Motor neuron (in vitro differentiated cells): Measurements from ENCODE around the gene PHLPP2. TPM values are rescaled to one million over a fixed set of nuclear protein-coding genes. Genes with fewer than 3 reads are reported as not detected.

Experiments
- ATAC-seq, 8 experiments: fragments of 200-7000 bp; cut with Tn5 transposase; replicated peaks in 6 of 8; 2 replicates each; pipeline ENCODE4 v1.8.0; 2021; ENCODE audit warnings: mild to moderate bottlenecking in 8 of 8, moderate library complexity in 8 of 8
- H3K27ac ChIP-seq, 2 donors: fragments of 250-450 bp; sonication (Bioruptor Pico); 2 replicates each; pipeline ENCODE4 v1.9.0; 2021; ENCODE audit warnings: antibody characterized with exemption in 2 of 2, mild to moderate bottlenecking in 2 of 2, moderate library complexity in 1 of 2
- H3K4me1 ChIP-seq, 2 donors: fragments of 250-450 bp; sonication (Bioruptor Pico); replicated peaks in 1 of 2; 2 replicates each; pipeline ENCODE4 v1.6.1; 2021; ENCODE audit warnings: antibody characterized with exemption in 2 of 2, mild to moderate bottlenecking in 2 of 2, moderate library complexity in 1 of 2
- H3K4me3 ChIP-seq, 5 donors: fragments of 250-450 bp; sonication (Bioruptor Pico); 2 replicates each; pipeline ENCODE4 v1.9.0; 2021; ENCODE audit warnings: antibody characterized with exemption in 5 of 5, mild to moderate bottlenecking in 5 of 5, moderate library complexity in 4 of 5
- WGBS, 10 experiments: fragments of 450-650 bp; shearing (Covaris generic); methylation state at CpG; one replicate each; pipeline ENCODE4 v1.0.0; 2022; 5-methylcytosine and 5-hydroxymethylcytosine counted together
- in situ Hi-C, 9 experiments: fragments of 400-800 bp; cut with MboI; loops; one replicate each; pipeline ENCODE4 v1.15.0; 2021; ENCODE audit warnings: low sequenced_read_pairs in 9 of 9, low pct_unique_long_range_greater_than_20kb in 2 of 9; ENCODE audit not compliant: unreplicated experiment in 9 of 9
- total RNA-seq, 8 experiments: library from RNA; unstranded; fragments of 300-600 nt; gene quantifications; 2 replicates each; pipeline versions ENCODE4 v1.2.3 to v1.2.4, GENCODE V29; 2022

PHLPP2 gene
- total RNA-seq, 8 experiments from 2014 or later, result 4.1 to 9.7 (median 7.7) TPM

- Histone ChIP-seq H3K27ac (no peak overlapping the region), H3K4me1 (no peaks in the 10 kb centered on the region), H3K4me3 (no peak overlapping the region)
- in situ Hi-C loops, result no loop called here
- WGBS, 10 experiments, result 70 to 100% (median 88%) methylated on average over 1 to 3 of the region's 7 CpGs; no CpG with 5 or more reads in 3 of the 10 experiments
- ATAC-seq, result no peak
These were observed 77.1 kb downstream of the PHLPP2 start for GRCh38 chr16:71647391-71647790.

- 59 to 100% (median 73%) methylated on average over 1 to 4 of the region's 4 CpGs; no CpG with 5 or more reads in 2 of the 10 experiments for WGBS, 10 experiments
- Histone ChIP-seq H3K4me1 (no peaks in the 10 kb centered on the region), H3K27ac (no peak overlapping the region), H3K4me3 (no peak overlapping the region)
- in situ Hi-C loops, result no loop called here
- ATAC-seq, result peak in 5 of 8 experiments; percentile 43 to 75 (median 65)
These were observed 79.1 kb downstream of the PHLPP2 start for GRCh38 chr16:71645450-71645849.

GRCh38 chr16:71637398-71637797 is 87.1 kb downstream of the PHLPP2 start:
- ATAC-seq, result no peak
- in situ Hi-C loops, result no loop called here
- Histone ChIP-seq H3K27ac (no peak overlapping the region), H3K4me1 (no peaks in the 10 kb centered on the region), H3K4me3 (no peak overlapping the region)
- WGBS, 10 experiments, result 60 to 94% (median 67%) methylated on average over 1 to 3 of the region's 3 CpGs; no CpG with 5 or more reads in 3 of the 10 experiments

- in situ Hi-C loops, result no loop called here
These were observed 88.9 kb downstream of the PHLPP2 start for GRCh38 chr16:71635632-71636031.

GRCh38 chr16:71631776-71632175 is 92.7 kb downstream of the PHLPP2 start:
- 25 to 93% (median 75%) methylated on average over 1 to 4 of the region's 4 CpGs; no CpG with 5 or more reads in 1 of the 10 experiments for WGBS, 10 experiments
- in situ Hi-C loops, result no loop called here
- ATAC-seq, result no peak
- no peak overlapping the region for H3K4me3 ChIP-seq
- no peak overlapping the region for H3K27ac ChIP-seq
- no peaks in the 10 kb centered on the region for H3K4me1 ChIP-seq

More at GRCh38 chr16:71635632-71636031, 88.9 kb downstream of the PHLPP2 start:
- Histone ChIP-seq H3K4me3 (no peak overlapping the region), H3K27ac (no peak overlapping the region), H3K4me1 (no peaks in the 10 kb centered on the region)
- ATAC-seq, result no peak
- 14 to 100% (median 83%) methylated on average over 1 to 2 of the region's 2 CpGs; no CpG with 5 or more reads in 3 of the 10 experiments for WGBS, 10 experiments

GRCh38 chr16:71630808-71631207 is 93.7 kb downstream of the PHLPP2 start:
- in situ Hi-C loops, result no loop called here
- Histone ChIP-seq H3K27ac (no peak overlapping the region), H3K4me3 (no peak overlapping the region), H3K4me1 (no peaks in the 10 kb centered on the region)
- WGBS, 10 experiments, result 43 to 100% (median 86%) methylated on average over 1 to 4 of the region's 4 CpGs; no CpG with 5 or more reads in 3 of the 10 experiments
- no peak for ATAC-seq

GRCh38 chr16:71629278-71630016 is 95.1 kb downstream of the PHLPP2 start:
- WGBS, 10 experiments, result 44 to 100% (median 74%) methylated on average over 1 to 11 of the region's 11 CpGs
- no peak overlapping the region for H3K27ac ChIP-seq
- no peaks in the 10 kb centered on the region for H3K4me1 ChIP-seq
- H3K4me3 ChIP-seq, result no peak overlapping the region
- in situ Hi-C loops, result no loop called here
- ATAC-seq, result no peak

GRCh38 chr16:71628810-71629209 is 95.7 kb downstream of the PHLPP2 start:
- WGBS, 10 experiments, result 30 to 83% (median 46%) methylated on average over 1 to 5 of the region's 5 CpGs; no CpG with 5 or more reads in 5 of the 10 experiments
- in situ Hi-C loops, result no loop called here
- H3K4me3 ChIP-seq, result no peak overlapping the region
- no peak overlapping the region for H3K27ac ChIP-seq
- no peaks in the 10 kb centered on the region for H3K4me1 ChIP-seq
- ATAC-seq, result peak in 5 of 8 experiments; percentile 51 to 67 (median 62)

- in situ Hi-C loops, result no loop called here
- no peak overlapping the region for H3K27ac ChIP-seq
- no peaks in the 10 kb centered on the region for H3K4me1 ChIP-seq
- 60 to 86% (median 73%) methylated on average over 1 to 3 of the region's 7 CpGs; no CpG with 5 or more reads in 5 of the 10 experiments for WGBS, 10 experiments
- ATAC-seq, result peak in 2 of 8 experiments; percentile 39 to 50
- no peak overlapping the region for H3K4me3 ChIP-seq
These were observed 96.7 kb downstream of the PHLPP2 start for GRCh38 chr16:71627731-71628181.

- Histone ChIP-seq H3K4me1 (no peaks in the 10 kb centered on the region), H3K27ac (no peak overlapping the region), H3K4me3 (peak overlapping the region in 1 of 5 donors; percentile 37)
- WGBS, 10 experiments, result 0% methylated on average over 1 of the region's 13 CpGs; no CpG with 5 or more reads in 9 of the 10 experiments
- ATAC-seq, result peak in 3 of 8 experiments; percentile 32 to 58 (median 43)
- in situ Hi-C loops, result no loop called here
These were observed 97.7 kb downstream of the PHLPP2 start for GRCh38 chr16:71626858-71627213.

- Histone ChIP-seq H3K27ac (no peak within 1 kb of the TSS), H3K4me1 (no peaks in the 10 kb centered on the region), H3K4me3 (peak within 1 kb of the TSS; percentile 18 to 37 (median 27))
- WGBS, 10 experiments, result 0 to 80% (median 1%) methylated on average over 1 to 12 of the region's 98 CpGs; no CpG with 5 or more reads in 4 of the 10 experiments
- in situ Hi-C loops, result no loop called here
- peak in 7 of 8 experiments; percentile 16 to 46 (median 31) for ATAC-seq
These were observed 98.3 kb downstream of the PHLPP2 start, which contains the start of gene MARVELD3 for GRCh38 chr16:71626018-71626857. TSS of gene MARVELD3 (plus strand) at chr16:71626184. CDS start at chr16:71626230, 46 bp downstream.

GRCh38 chr16:71625113-71625850 is 99.2 kb downstream of the PHLPP2 start:
- H3K4me3 ChIP-seq, result no peak overlapping the region
- H3K27ac ChIP-seq, result no peak overlapping the region
- 100% methylated on average over 1 of the region's 7 CpGs; no CpG with 5 or more reads in 8 of the 10 experiments for WGBS, 10 experiments
- no peak for ATAC-seq
- H3K4me1 ChIP-seq, result no peaks in the 10 kb centered on the region
- in situ Hi-C loops, result no loop called here
